H7 (cell line): Measurements from ENCODE around the gene CCDC126. TPM values are rescaled to one million over a fixed set of nuclear protein-coding genes. Genes with fewer than 3 reads are reported as not detected.

ENCODE experiments used
- total RNA-seq: library from RNA; depleted of rRNA; stranded (reverse); fragments of >200 nt; shearing (Covaris generic); gene quantifications from 2 replicates; pipeline ENCODE4 v1.2.3, GENCODE V29; 2014; rRNA removed

Gene CCDC126
- total RNA-seq, 1 experiment from 2014 or later: 3.9 TPM

Other genes with a start within 250 kb of the CCDC126 start
- 75.6 and 108 TPM in 2 replicates for gene IGF2BP3, start 126.9 kb upstream of the CCDC126 start, total RNA-seq
- 23.2 and 24.9 TPM in 2 replicates for gene TRA2A, start 65.4 kb upstream of the CCDC126 start, total RNA-seq
- gene FAM221A, start 82.8 kb downstream of the CCDC126 start, total RNA-seq: 16.6 and 21.7 TPM in 2 replicates
- gene STK31, start 112.8 kb downstream of the CCDC126 start, total RNA-seq: 0.73 and 0.92 TPM in 2 replicates